ENCODE measurements around the gene MYO1F.
A peak's percentile ranks its signal among the peaks of the same experiment; 100 is the strongest.

The MYO1F gene

DNA sequence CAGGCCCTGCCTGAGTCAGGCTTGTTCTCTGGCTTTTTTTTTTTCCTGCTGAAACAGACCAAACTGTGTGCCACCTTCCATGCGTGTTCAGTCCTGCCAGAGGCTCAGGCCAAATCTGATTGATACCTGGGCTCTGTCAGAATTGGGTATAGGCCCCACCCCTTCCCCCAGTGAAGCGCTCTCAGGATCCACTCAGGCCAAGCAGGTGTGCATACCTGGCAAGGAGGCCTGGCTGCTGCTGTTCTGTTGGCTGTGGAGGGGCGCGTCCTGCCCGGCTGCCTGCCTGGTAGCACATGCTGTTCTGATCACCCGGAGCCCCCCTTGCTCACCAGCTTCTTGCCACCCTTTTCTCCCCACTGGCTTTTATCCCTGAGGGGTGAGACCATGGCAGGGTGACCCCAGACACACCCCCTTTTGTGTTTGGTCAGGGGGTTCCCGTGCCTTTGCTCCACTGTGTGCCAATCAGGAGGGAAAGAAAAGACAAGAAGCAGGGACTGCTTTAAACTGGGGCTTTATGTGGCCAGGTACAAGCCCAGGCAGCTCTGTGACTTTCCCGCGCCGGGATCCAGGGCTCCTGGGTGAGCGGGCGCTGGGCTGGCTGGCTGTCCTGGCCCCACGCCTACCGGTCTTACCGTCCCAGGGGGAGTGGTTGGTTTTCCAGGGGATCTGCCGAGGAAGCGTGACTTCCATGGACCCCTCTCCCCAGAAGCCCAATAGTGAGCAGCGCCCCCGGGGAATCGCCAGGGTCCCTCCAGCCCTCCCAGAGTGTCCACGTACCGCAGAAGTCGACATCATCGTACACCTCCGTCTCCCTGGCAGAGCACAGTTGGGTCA, 87.5 kb downstream of the MYO1F start:
- DNase-seq: peak; percentile 38

DNA sequence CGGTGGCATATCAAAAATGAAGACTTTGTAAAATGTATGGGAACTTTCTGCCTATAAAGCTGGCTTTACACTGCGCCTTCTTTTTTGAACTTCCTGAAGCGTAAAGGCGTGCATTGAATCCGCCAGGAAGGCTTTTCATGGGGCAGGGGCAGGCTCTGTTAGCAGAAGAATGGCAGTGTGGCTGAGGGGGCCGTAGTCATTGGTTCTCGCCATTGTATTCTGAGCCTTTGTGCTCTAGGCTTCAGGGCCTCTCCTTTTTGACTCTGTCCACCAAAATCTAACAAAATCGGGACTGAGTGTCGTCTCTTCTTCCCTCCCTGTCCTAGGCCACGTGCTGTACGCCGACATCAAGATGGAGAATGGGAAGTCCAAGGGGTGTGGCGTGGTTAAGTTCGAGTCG, 88.9 kb downstream of the MYO1F start:
- no peak for DNase-seq

DNA sequence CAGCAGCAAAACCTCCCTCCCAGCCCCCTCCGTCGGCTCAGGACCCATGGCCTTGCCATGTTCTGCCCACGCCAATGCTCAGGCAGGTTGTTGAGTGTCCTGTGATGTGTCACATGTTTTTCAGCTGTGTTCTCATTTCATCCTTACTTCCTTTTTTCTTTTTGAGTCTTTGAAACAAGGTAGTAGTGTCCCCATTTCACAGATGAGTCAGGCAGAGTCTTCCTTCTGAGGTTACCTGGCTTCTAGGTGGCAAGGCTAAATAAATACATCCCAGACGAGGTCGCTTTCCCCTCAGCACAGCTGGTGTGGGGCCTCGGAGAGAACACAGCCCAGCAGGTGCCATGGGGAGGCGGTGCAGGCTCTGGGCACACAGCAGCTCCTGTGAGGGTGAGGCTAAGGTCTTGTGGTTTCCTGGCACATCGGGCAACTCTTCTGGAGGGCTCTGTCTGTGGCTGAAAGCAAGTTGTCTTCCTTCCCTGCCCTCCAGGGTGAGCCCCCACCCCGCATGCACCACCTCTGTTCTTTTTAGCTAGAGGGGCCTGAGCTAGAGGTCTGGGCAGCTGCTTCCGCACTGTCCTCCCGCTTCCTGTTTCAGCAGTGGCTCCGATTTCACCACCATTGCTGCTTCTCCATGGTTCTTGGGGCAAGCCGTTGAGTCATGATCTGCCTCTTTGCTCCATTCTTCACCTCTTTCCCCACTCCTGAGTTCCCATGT, 89.9 kb downstream of the MYO1F start:
- no peak for DNase-seq

DNA sequence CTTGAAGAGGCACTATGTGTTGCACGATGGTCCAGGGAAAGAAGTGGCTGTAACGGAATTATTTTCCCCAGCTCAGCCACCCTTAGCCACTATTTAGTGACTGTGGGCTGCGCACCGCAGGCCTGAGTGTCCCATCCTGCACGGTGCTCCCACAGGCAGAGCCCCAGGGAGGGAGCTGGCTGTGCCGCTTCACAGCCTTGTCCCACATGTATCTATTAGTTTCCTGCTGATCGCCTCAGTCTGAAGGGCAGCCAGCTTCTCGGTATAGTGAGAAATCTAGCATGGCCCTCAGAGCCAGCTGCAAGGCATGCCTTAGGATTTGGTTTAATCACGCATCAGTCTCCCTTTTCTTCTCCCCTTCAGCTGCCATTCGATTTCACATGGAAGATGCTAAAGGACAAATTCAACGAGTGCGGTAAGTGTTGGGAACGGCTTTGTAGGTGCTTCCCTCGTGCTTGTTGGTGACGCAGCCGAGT, 90.5 kb downstream of the MYO1F start:
- DNase-seq: no peak

DNA sequence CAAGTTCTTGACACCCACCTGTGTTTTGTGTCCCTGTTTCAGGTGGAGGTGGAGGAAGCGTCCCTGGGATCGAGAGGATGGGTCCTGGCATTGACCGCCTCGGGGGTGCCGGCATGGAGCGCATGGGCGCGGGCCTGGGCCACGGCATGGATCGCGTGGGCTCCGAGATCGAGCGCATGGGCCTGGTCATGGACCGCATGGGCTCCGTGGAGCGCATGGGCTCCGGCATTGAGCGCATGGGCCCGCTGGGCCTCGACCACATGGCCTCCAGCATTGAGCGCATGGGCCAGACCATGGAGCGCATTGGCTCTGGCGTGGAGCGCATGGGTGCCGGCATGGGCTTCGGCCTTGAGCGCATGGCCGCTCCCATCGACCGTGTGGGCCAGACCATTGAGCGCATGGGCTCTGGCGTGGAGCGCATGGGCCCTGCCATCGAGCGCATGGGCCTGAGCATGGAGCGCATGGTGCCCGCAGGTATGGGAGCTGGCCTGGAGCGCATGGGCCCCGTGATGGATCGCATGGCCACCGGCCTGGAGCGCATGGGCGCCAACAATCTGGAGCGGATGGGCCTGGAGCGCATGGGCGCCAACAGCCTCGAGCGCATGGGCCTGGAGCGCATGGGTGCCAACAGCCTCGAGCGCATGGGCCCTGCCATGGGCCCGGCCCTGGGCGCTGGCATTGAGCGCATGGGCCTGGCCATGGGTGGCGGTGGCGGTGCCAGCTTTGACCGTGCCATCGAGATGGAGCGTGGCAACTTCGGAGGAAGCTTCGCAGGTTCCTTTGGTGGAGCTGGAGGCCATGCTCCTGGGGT, 91.5 kb downstream of the MYO1F start:
- DNase-seq: no peak

DNA sequence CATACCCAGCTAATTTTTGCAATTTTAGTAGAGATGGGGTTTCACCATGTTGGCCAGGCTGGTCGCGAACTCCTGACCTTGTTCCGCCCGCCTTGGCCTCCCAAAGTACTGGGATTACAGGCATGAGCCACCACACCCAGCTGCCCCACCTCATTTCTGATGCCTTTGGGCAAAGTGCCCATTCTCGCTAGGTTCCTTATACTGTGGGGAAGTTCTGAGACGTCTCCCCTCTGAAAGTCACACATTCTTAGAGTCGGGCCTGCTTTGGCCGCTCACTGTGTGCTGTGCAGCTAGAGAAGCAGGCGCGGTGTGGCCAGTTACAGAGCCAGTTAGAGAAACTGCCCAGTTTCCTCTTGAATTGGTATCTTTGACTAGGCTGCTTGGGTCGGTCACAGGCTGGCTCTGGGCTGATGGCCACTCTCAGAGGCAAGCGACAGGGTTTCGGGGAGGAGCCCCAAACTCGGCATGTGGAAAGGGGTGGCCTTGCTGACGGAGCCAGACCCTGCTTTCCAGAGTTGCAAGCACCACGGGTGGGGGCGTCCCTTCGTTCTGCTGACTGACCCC, 92.8 kb downstream of the MYO1F start:
- no peak for DNase-seq

DNA sequence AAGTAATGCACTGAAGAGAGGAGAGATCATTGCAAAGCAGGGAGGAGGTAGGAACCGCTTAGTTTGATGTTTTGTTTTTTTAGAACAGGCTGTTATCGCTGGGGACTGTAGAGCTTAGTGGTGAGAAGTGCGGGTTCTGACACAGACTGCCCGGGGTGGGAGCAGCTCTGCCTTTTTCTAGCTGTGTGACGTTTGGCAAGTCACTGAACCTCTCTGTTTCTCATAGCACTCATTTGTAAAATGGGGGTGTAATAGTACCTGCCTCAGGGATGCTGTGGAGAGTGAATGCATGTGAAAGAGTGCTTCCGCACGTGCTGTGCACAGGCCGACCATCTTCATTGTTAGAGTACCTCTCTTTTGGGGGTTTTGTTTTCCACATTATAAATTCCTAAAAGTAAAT, 94.1 kb downstream of the MYO1F start:
- no peak for DNase-seq

DNA sequence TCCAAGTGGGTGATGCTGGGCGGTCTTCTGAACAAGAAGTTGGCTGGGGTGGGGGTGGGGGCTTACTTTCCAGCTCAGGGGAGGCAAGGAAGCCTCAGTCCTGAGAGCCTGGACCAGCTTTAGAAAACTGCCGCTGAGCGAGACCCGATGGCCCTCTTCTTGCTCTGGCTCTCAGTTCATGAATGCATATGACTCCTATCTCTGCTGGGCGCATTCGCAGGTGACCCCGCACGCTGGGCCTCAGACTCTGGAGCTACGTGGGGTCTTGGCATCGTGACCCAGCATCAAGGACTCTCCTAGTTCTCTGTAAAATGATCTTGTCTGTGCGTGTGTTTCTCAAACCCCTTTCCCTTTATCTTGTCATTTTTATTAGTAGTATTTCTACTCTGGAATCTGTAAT, 94.5 kb downstream of the MYO1F start:
- no peak for DNase-seq

DNA sequence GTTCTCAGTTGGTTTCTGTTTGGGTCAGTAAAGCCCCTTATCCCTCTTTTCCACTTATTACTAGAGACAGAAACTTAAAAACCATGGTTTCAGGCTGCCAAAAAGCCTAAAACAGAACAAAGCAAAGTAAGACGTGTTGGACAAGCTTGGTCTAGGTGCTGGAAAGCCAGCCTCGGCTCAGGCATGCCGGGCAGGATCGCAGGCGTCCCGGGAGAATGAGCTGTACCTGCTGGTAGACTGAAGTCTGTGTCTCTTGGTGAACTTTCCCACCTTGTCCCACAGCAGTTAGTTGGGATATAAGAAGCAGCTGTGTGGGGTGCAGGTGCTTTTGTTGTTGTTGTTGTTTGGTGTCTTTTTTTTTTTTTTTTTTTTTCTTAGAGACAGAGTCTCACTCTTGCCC, 95.6 kb downstream of the MYO1F start:
- no peak for DNase-seq

DNA sequence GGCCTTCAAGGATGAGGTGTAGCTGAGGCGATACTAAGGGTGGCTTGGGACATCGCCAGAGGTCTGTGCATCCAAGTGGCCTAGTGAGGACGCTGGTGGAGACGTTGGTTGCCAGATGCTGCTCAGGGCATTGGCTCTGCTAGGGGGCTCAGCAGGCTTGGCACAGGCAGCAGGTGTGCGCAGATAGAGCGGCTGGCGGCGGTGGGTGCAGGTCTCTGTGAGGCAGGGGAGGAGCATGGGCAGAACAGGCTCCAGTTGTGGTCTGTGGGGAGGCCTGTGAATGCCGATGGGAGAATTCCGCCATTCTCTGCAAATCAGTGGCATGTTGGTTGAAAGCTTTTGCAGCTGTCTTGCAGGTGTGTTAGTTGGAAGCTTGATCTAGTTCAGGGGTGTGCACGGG, 96.0 kb downstream of the MYO1F start:
- DNase-seq: no peak

DNA sequence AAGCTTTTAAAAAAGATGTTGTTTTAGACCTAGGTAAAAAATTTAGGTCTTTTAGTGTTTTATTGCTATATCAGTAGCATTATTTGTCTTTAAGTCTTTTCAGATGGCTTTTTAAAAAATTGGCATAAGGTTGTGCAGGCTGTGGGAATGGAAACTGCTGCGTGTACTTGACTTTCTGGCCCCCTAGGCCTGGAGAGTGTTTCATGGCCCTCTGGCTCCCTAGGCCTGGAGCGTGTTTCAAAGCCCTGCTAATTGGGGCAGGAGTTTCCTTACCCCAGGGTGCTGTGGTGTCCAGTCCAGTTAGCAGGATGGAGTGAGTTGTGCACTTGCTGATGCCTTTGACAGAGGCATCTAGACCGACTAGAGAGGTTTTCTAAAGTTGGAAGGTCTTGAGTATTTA, 98.6 kb downstream of the MYO1F start:
- no peak for DNase-seq

DNA sequence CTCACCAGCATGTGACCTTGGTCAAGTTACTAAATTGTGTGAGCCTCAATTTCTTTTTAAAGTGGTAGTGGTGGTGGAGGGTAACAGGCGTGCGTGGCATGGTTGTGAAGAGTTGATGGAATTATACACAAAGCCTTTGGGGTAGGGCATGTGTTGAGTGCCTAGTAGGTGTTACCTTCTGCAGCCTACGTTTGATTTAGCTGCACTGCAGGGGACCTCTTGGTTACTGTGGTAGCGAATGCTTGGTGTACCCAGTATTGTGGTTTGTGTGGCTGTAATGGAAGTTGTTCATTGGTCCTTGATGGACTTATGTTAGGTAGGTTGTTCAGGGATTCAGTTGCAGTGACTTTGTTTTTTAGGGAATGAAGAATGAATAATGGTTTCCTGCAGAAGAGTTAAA, 99.4 kb downstream of the MYO1F start:
- no peak for DNase-seq

DNA sequence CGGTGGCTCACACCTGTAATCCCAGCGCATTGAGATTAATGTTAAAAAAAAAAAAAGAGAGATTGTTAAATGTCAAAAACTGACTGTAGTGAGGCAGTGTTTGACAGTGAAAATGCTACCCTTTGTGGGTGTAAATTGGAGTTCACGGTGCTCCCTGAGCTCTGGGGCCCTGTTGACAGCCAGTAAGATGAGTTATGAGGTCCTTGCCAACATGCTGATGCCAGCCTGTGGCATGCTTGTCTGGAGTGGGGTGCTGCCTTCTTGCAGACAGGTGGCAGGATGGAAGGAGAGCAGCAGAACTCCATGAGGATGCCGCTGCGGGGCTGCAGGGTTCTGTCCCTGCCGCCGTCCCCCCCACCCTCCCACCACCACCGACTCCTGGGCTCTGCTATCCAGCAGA, 100.7 kb downstream of the MYO1F start:
- no peak for DNase-seq

DNA sequence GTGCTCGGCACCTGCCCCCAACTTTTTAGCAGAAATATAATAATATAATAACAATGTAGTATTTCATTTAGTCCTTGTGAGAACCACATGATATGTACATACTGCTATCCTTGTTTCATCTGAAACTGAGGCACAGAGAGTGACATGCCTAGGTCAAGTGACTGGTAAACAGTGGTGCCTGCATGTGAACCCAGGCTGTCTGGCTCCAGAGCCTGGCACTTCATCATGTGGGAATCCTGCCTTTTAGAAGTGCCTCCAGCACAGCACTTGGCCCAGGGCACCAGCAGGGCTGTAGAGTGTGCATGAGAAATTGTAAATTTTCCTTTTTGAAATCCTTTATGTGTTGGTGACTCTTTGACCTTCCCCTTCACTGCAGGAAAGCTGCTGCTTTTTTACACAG, 102.2 kb downstream of the MYO1F start:
- DNase-seq: no peak

DNA sequence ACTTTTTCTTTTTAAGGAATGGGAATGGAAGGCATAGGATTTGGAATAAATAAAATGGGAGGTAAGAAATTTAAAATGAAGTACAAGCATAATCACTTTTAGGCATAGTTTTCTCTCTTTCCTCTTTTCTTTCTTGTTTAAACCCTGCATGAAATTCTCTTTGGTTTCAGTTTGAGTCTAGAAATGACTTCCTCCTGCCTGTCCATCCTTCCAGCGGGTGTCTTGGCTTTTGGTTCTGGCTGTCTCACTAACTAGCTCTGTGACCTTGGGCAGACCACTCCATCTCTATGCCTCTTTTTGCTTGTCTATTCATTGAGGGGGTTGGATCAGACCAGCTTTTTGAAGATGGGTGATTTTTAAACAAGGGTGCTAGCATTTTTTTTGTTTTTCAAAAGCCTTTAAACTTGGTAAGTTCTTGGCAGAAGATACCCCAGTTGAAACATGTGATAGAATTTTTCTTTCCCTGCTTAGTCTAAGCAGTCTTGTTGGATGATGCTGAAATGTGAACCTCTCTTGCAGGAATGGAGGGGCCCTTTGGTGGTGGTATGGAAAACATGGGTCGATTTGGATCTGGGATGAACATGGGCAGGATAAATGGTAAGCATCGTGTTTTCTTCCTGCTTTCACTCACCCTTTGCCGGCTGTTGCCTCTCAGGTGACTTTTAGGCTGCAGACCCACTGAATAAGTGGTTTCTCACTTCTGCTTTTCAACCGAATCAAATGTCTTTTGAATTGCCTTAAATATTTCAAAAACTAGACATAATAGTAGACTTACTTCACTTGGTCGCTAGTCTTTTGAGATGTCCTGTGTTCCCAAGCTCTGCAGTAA, 103.4 kb downstream of the MYO1F start:
- DNase-seq: no peak
